Stimulated activated CD4-positive, alpha-beta T cell treated with anti-CD3 and anti-CD28 coated beads, Interleukin-1b, Interleukin-23, amount 100 ng/mL, for 1 hour (primary cell): ENCODE results near the gene RAB10.
"Not testable (repeated sequence)": the region's sequence is repeated elsewhere in the genome, so short reads cannot be mapped to it uniquely, and the experiment has no call there.

ENCODE experiments used
- DNase-seq, 2 donors: peaks; one replicate each; pipeline ENCODE4 v3.0.0-alpha.2; 2020; ENCODE audit warnings: low read depth in 2 of 2

RAB10 gene

GRCh38 chr2:26058390-26058789 lies 24.5 kb downstream of the RAB10 start:
- DNase-seq, result no peak

GRCh38 chr2:26059542-26059941 lies 25.7 kb downstream of the RAB10 start:
- DNase-seq, result no peak

- DNase-seq, result no peak
These were observed 27.7 kb downstream of the RAB10 start for GRCh38 chr2:26061539-26061938.

GRCh38 chr2:26064846-26065245 lies 31.0 kb downstream of the RAB10 start:
- DNase-seq, result no peak

GRCh38 chr2:26067186-26067974 lies 33.5 kb downstream of the RAB10 start:
- DNase-seq, result no peak

GRCh38 chr2:26067980-26068507 lies 34.2 kb downstream of the RAB10 start:
- no peak for DNase-seq

GRCh38 chr2:26068602-26069298 lies 34.9 kb downstream of the RAB10 start:
- no peak for DNase-seq

- DNase-seq, result no peak
These were observed 36.8 kb downstream of the RAB10 start for GRCh38 chr2:26070730-26071129.

GRCh38 chr2:26072925-26073768 lies 39.3 kb downstream of the RAB10 start:
- no peak for DNase-seq

- no peak for DNase-seq
These were observed 39.9 kb downstream of the RAB10 start for GRCh38 chr2:26073830-26074229.

GRCh38 chr2:26074676-26075075 lies 40.8 kb downstream of the RAB10 start:
- DNase-seq, result no peak

GRCh38 chr2:26075173-26075572 lies 41.3 kb downstream of the RAB10 start:
- DNase-seq, result no peak

GRCh38 chr2:26076001-26076587 lies 42.2 kb downstream of the RAB10 start:
- no peak for DNase-seq

GRCh38 chr2:26077291-26077690 lies 43.4 kb downstream of the RAB10 start:
- no peak for DNase-seq

- no peak for DNase-seq
These were observed 45.1 kb downstream of the RAB10 start for GRCh38 chr2:26078939-26079338.

- DNase-seq, result no peak
These were observed 46.5 kb downstream of the RAB10 start for GRCh38 chr2:26080356-26080755.

GRCh38 chr2:26080925-26081324 lies 47.0 kb downstream of the RAB10 start:
- DNase-seq, result not testable (repeated sequence)

GRCh38 chr2:26081556-26081955 lies 47.7 kb downstream of the RAB10 start:
- DNase-seq, result no peak

- DNase-seq, result no peak
These were observed 52.3 kb downstream of the RAB10 start for GRCh38 chr2:26086155-26086637.

- DNase-seq, result no peak
These were observed 52.9 kb downstream of the RAB10 start for GRCh38 chr2:26086779-26087178.

GRCh38 chr2:26088038-26088643 lies 54.3 kb downstream of the RAB10 start:
- DNase-seq, result no peak
